A549 (cell line): ENCODE results near the gene CLIC5. TPM values are rescaled to one million over a fixed set of nuclear protein-coding genes. Genes with fewer than 3 reads are reported as not detected.

Source experiments
- ATAC-seq, 2 experiments: fragments of 200-7000 bp in 1 of 2; fragments of >200 bp in 1 of 2; cut with Nextera tagmentation in 1 of 2; cut with Tn5 transposase in 1 of 2; 3 replicates each; pipeline versions ENCODE4 v1.8.0 to v1.9.1; 2018 to 2020; ENCODE audit warnings: mild to moderate bottlenecking in 1 of 2, moderate library complexity in 1 of 2
- CTCF ChIA-PET: fragments of 300-600 bp; sonication (Branson Sonifier 250); formaldehyde crosslinking; extraction: SDS; loops from one replicate; lab custom pipeline; 2021; ENCODE audit warnings: antibody characterized with exemption, inconsistent platforms; lab: Yijun Ruan, JAX
- POLR2A ChIA-PET: fragments of 350-600 bp; formaldehyde crosslinking; extraction: SDS; loops from one replicate; lab custom pipeline; 2021; ENCODE audit warnings: antibody characterized with exemption, inconsistent platforms; lab: Yijun Ruan, JAX
- DNase-seq, 2 experiments: peaks; one replicate each; pipeline versions ENCODE4 v3.0.0 to v3.0.0-alpha.2; 2011 to 2016; ENCODE audit warnings: low read depth in 1 of 2, low spot score in 1 of 2
- FAIRE-seq: peaks from 2 replicates; lab custom pipeline; 2011; peaks lifted over from hg19 to GRCh38; lab: Jason Lieb, UNC
- H3K27ac ChIP-seq, 2 experiments: fragments of >200 bp; sonication (Bioruptor Twin); formaldehyde crosslinking; 3 replicates each; pipeline ENCODE4 v1.5.1; 2016 to 2017
- H3K4me1 ChIP-seq: fragments of >200 bp; sonication (Bioruptor Twin); formaldehyde crosslinking; 3 replicates; pipeline ENCODE4 v1.6.1; 2016
- H3K4me2 ChIP-seq: fragments of >200 bp; sonication (Bioruptor Twin); formaldehyde crosslinking; 3 replicates; pipeline ENCODE4 v1.6.1; 2016
- H3K4me3 ChIP-seq: fragments of >200 bp; sonication (Bioruptor Twin); formaldehyde crosslinking; 3 replicates; pipeline ENCODE4 v1.5.1; 2016
- H3K9me3 ChIP-seq: fragments of >200 bp; sonication (Bioruptor Twin); formaldehyde crosslinking; 3 replicates; pipeline ENCODE4 v1.6.1; 2016
- CHD2 ChIP-seq: fragments of 150-350 bp; IDR thresholded peaks from 2 replicates; pipeline ENCODE4 v1.6.1; 2014; ENCODE audit warnings: low read length; ENCODE audit not compliant: partially characterized antibody
- CHD4 ChIP-seq: fragments of 200-600 bp; sonication (generic); IDR thresholded peaks from 2 replicates; pipeline ENCODE4 v1.6.1; 2016; ENCODE audit warnings: antibody characterized with exemption, mild to moderate bottlenecking, borderline replicate concordance
- ELK1 ChIP-seq: fragments of 150-350 bp; IDR thresholded peaks from 2 replicates; pipeline ENCODE4 v1.6.1; 2014; ENCODE audit warnings: low read depth, mild to moderate bottlenecking, low read length
- FOSB ChIP-seq: fragments of 250-450 bp; sonication (Bioruptor Pico); IDR thresholded peaks from 2 replicates; pipeline ENCODE4 v1.5.0; 2020; ENCODE audit warnings: mild to moderate bottlenecking, moderate library complexity
- GATA3 ChIP-seq: IDR thresholded peaks from 2 replicates; pipeline ENCODE4 v1.6.1; 2012; ENCODE audit warnings: borderline replicate concordance
- HDAC2 ChIP-seq: fragments of 200-600 bp; sonication (generic); IDR thresholded peaks from 2 replicates; pipeline ENCODE4 v1.6.1; 2016
- HOXB13 ChIP-seq: fragments of 250-450 bp; sonication (Bioruptor Pico); IDR thresholded peaks from 2 replicates; pipeline ENCODE4 v1.5.0; 2020; ENCODE audit warnings: low read depth, mild to moderate bottlenecking, moderate library complexity
- HOXB5 ChIP-seq: fragments of 250-450 bp; sonication (Bioruptor Pico); IDR thresholded peaks from 2 replicates; pipeline ENCODE4 v1.5.0; 2020; ENCODE audit warnings: mild to moderate bottlenecking, moderate library complexity
- KDM5A ChIP-seq: fragments of 200-600 bp; sonication (generic); IDR thresholded peaks from 2 replicates; pipeline ENCODE4 v1.6.1; 2016; ENCODE audit warnings: antibody characterized with exemption, mild to moderate bottlenecking
- MAX ChIP-seq: IDR thresholded peaks from 2 replicates; pipeline ENCODE4 v1.6.1; 2012
- MAZ ChIP-seq: fragments of 150-350 bp; IDR thresholded peaks from 2 replicates; pipeline ENCODE4 v1.6.1; 2014; ENCODE audit warnings: antibody characterized with exemption, low read depth, low read length, borderline replicate concordance
- NFE2L2 ChIP-seq: fragments of 150-350 bp; conservative IDR thresholded peaks from 2 replicates; pipeline ENCODE4 v1.6.1; 2014; ENCODE audit warnings: low read length
- NPAS2 ChIP-seq: fragments of 250-450 bp; sonication (Bioruptor Pico); IDR thresholded peaks from 2 replicates; pipeline ENCODE4 v1.8.0; 2022; ENCODE audit warnings: mild to moderate bottlenecking, moderate library complexity, borderline replicate concordance
- NR3C1 ChIP-seq: fragments of >200 bp; sonication (Bioruptor Twin); formaldehyde crosslinking; IDR thresholded peaks from 3 replicates; pipeline ENCODE4 v1.6.1; 2017
- POLR2AphosphoS2 ChIP-seq: conservative IDR thresholded peaks from 2 replicates; pipeline ENCODE4 v1.6.1; 2012; ENCODE audit warnings: low read length, improper control_type of control experiment, inconsistent platforms
- RCOR1 ChIP-seq: fragments of 150-350 bp; IDR thresholded peaks from 2 replicates; pipeline ENCODE4 v1.6.1; 2014; ENCODE audit warnings: antibody characterized with exemption, low read length, low read depth
- RNF2 ChIP-seq: fragments of 200-600 bp; sonication (generic); IDR thresholded peaks from 2 replicates; pipeline ENCODE4 v1.6.1; 2016; ENCODE audit warnings: low read depth, mild to moderate bottlenecking, antibody characterized with exemption, moderate library complexity, borderline replicate concordance
- SMC3 ChIP-seq: fragments of >200 bp; sonication (Bioruptor Twin); formaldehyde crosslinking; IDR thresholded peaks from 3 replicates; pipeline ENCODE4 v1.6.1; 2018; ENCODE audit warnings: inconsistent platforms
- TP53 ChIP-seq: fragments of 250-450 bp; sonication (Bioruptor Pico); IDR thresholded peaks from 2 replicates; pipeline ENCODE4 v1.5.0; 2021; ENCODE audit warnings: mild to moderate bottlenecking, moderate library complexity
- USF2 ChIP-seq: fragments of 450-650 bp; IDR thresholded peaks from 2 replicates; pipeline ENCODE4 v1.6.1; 2014; ENCODE audit warnings: antibody characterized with exemption
- ZFP36 ChIP-seq: fragments of 450-650 bp; IDR thresholded peaks from 2 replicates; pipeline ENCODE4 v1.6.1; 2014; ENCODE audit warnings: borderline replicate concordance; ENCODE audit not compliant: partially characterized antibody
- WGBS: methylation state at CpG from one replicate; pipeline ENCODE4 v1.1.6; 2017; ENCODE audit errors: missing lambda C conversion rate; 5-methylcytosine and 5-hydroxymethylcytosine counted together
- polyA plus RNA-seq, 4 experiments: library from polyadenylated mRNA; depleted of rRNA in 3 of 4; stranded (reverse); fragments of >200 nt; fragmentation: RNase III in 1 of 4; extraction: RNeasy Plus Mini Kit Qiagen cat#74134 plus additional on column Dnase treatment in 1 of 4; gene quantifications; 2 replicates in 3 of 4; 3 replicates in 1 of 4; pipeline ENCODE4 v1.2.3, GENCODE V29; 2011 to 2017
- TF ChIP-seq, protein P1 (sequence below): IDR thresholded peaks from 2 replicates; pipeline ENCODE4 v1.6.1; 2012
- TF ChIP-seq, protein P2 (sequence below): fragments of >200 bp; sonication (Bioruptor Twin); formaldehyde crosslinking; IDR thresholded peaks from 2 replicates; pipeline ENCODE4 v1.6.1; 2016

Gene CLIC5
- polyA plus RNA-seq, 2 of the 4 experiments (the other 2 are of a cell fraction): not detected

DNA sequence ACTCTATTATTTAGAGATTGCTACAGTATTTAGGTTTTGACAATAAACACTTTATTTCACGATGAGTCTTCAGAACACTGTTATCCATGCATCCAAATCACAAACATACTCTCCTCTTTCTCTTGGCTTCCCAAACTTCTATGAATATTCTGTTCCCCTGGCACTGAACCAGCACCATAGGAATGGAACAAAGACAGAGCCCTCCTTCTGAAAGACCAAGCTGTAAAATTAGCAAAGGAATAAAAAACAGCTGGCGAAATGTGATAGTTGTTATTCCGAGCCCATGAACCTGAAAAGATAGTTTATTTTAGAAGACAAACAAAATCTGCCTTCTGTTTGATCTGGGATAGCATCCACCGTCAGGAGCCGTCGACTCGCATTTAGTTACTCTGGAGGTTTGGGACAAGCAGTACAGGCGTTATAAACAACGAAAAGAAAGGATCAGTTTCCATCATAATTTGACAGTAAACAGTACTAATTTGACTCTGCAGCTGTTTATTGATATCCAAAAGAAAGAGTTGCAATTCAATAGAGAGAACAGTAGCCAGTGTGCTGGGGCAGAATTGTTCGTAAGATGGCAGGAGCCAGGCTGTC lies 161.4 kb downstream of the CLIC5 start:
- no peak overlapping the region for H3K4me3 ChIP-seq
- no peak for TF ChIP-seq MAZ
- no peak for TF ChIP-seq HOXB5 (CRISPR knock-in tag)
- TF ChIP-seq TP53: no peak
- TF ChIP-seq HDAC2: no peak
- no peak for TF ChIP-seq FOSB
- no peak for TF ChIP-seq CHD4
- no peak for TF ChIP-seq NR3C1
- TF ChIP-seq RCOR1: no peak
- TF ChIP-seq HOXB13: no peak
- no peak for TF ChIP-seq GATA3
- TF ChIP-seq CHD2: no peak
- TF ChIP-seq KDM5A: no peak
- TF ChIP-seq RNF2: no peak
- no peak for TF ChIP-seq POLR2AphosphoS2
- TF ChIP-seq USF2: no peak
- TF ChIP-seq MAX: no peak
- TF ChIP-seq, protein P1, sequence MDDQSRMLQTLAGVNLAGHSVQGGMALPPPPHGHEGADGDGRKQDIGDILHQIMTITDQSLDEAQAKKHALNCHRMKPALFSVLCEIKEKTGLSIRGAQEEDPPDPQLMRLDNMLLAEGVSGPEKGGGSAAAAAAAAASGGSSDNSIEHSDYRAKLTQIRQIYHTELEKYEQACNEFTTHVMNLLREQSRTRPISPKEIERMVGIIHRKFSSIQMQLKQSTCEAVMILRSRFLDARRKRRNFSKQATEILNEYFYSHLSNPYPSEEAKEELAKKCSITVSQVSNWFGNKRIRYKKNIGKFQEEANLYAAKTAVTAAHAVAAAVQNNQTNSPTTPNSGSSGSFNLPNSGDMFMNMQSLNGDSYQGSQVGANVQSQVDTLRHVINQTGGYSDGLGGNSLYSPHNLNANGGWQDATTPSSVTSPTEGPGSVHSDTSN: no peak
- no peak for TF ChIP-seq ZFP36
- no peaks in the 10 kb centered on the region for H3K4me1 ChIP-seq
- no peaks in the 10 kb centered on the region for H3K9me3 ChIP-seq
- POLR2A ChIA-PET: no interaction called here
- DNase-seq (no peak), ATAC-seq (no peak), FAIRE-seq (no peak)
- CTCF ChIA-PET: no interaction called here
- H3K27ac ChIP-seq: no peak overlapping the region
- 41% methylated on average over 10 of the region's 10 CpGs for WGBS
- no peak overlapping the region for H3K4me2 ChIP-seq

DNA sequence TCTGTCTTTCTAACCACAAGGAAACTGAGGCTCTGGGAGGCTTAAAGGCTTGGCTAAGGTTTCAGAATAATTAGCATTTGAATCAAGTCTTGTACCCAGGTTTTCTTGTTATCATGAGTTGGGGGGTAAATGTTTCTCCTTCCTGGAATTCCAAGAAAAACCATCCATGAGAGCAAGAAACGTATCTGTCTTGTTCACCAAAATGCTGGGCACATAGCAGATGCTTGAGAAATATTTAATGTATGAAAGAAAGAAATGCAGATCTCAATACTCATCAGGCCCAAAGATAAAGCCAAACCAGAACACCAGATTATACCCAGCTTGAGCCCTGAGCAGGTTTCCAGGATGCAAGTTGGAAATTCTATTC lies 164.6 kb downstream of the CLIC5 start:
- Histone ChIP-seq H3K4me1 (no peaks in the 10 kb centered on the region), H3K9me3 (no peaks in the 10 kb centered on the region), H3K27ac (no peak overlapping the region), H3K4me2 (no peak overlapping the region)
- DNase-seq: no peak
- POLR2A ChIA-PET: no interaction called here
- TF ChIP-seq ELK1 (no peak), NPAS2 (CRISPR knock-in tag) (no peak), SMC3 (no peak), KDM5A (no peak), HOXB5 (CRISPR knock-in tag) (no peak), FOSB (no peak), NFE2L2 (no peak)
- TF ChIP-seq, protein P2, sequence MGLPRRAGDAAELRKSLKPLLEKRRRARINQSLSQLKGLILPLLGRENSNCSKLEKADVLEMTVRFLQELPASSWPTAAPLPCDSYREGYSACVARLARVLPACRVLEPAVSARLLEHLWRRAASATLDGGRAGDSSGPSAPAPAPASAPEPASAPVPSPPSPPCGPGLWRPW: no peak
- TF ChIP-seq, all 56 proteins: peak for 0
- CTCF ChIA-PET: interaction anchor here (1.2 kb wide), 1 partner anchor 1195 kb away, joined by 3 read pairs; no protein-coding TSS in a partner anchor
- no peak overlapping the region for H3K4me3 ChIP-seq
- ATAC-seq (no peak), FAIRE-seq (no peak)
- 0% methylated on average over 1 of the region's 1 CpG for WGBS
